ENCODE measurements around the gene SH3RF3. TPM values are rescaled to one million over a fixed set of nuclear protein-coding genes. Genes with fewer than 3 reads are reported as not detected.

SH3RF3 gene
- total RNA-seq, 1 experiment from 2014 or later, result 0.98 TPM

DNA sequence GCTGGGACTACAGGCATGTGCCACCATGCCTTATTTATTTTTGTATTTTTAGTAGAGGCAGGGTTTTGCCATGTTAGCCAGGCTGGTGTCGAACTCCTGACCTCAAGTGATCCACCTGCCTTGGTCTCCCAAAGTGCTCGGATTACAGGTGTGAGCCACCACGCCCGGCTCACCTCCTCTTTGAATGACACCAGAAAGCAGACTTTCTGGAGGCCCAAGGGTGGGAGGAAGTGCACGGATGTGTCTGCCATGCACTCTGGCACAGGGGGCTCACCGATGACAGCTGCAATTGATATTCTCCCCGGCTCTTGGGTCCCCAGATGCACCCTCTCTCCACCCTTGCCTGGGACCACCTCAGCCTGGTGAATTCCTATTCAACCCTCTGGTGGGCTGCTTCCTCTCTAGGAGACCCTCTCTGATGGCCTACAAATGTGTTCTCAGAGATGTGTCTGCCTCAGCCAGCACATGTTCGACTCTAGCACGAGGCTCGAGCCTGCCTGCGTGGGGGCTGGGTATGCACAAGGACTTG, 397.5 kb downstream of the SH3RF3 start:
- Mint-ChIP-seq H3K27ac (ENCODE audit: unreplicated experiment) (no peak overlapping the region), H3K36me3 (ENCODE audit: insufficient read depth, unreplicated experiment) (no peaks in the 10 kb centered on the region), H3K27me3 (ENCODE audit: insufficient read depth, unreplicated experiment) (no peaks in the 10 kb centered on the region), H3K4me1 (ENCODE audit: low read depth, unreplicated experiment) (peaks cover 15% of the 10 kb centered on the region), H3K9me3 (ENCODE audit: unreplicated experiment) (no peaks in the 10 kb centered on the region), H3K4me3 (ENCODE audit: unreplicated experiment) (no peak overlapping the region)
- Histone ChIP-seq H3K27me3 (replicated peaks; ENCODE audit: control insufficient read depth, insufficient read depth, low read length) (no peaks in the 10 kb centered on the region), H3K4me3 (ENCODE audit: low read depth, low read length) (no peak overlapping the region), H3K36me3 (ENCODE audit: control insufficient read depth, insufficient read depth, low read length) (no peaks in the 10 kb centered on the region), H3K9me3 (no peaks in the 10 kb centered on the region), H3K4me1 (peaks cover 27% of the 10 kb centered on the region)
- TF ChIP-seq, protein P1, sequence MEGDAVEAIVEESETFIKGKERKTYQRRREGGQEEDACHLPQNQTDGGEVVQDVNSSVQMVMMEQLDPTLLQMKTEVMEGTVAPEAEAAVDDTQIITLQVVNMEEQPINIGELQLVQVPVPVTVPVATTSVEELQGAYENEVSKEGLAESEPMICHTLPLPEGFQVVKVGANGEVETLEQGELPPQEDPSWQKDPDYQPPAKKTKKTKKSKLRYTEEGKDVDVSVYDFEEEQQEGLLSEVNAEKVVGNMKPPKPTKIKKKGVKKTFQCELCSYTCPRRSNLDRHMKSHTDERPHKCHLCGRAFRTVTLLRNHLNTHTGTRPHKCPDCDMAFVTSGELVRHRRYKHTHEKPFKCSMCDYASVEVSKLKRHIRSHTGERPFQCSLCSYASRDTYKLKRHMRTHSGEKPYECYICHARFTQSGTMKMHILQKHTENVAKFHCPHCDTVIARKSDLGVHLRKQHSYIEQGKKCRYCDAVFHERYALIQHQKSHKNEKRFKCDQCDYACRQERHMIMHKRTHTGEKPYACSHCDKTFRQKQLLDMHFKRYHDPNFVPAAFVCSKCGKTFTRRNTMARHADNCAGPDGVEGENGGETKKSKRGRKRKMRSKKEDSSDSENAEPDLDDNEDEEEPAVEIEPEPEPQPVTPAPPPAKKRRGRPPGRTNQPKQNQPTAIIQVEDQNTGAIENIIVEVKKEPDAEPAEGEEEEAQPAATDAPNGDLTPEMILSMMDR (IDR thresholded peaks at IDR 0.05; ENCODE audit: insufficient read depth in 1 of 2, low read depth in 1 of 2, low read length in 1 of 2, severe bottlenecking in 1 of 2, unreplicated experiment in 1 of 2), result no peak
- intact Hi-C loops (cut with micrococcal nuclease; ENCODE audit: unreplicated experiment), result no loop called here
- DNase-seq, result no peak
- ChIA-PET CTCF (interaction anchor here (1.5 kb wide), 1 partner anchor 136 kb away, joined by 3 read pairs; no protein-coding TSS in a partner anchor), POLR2A (no interaction called here)
- BruUV-seq (replicated peaks), result no TSS peak

DNA sequence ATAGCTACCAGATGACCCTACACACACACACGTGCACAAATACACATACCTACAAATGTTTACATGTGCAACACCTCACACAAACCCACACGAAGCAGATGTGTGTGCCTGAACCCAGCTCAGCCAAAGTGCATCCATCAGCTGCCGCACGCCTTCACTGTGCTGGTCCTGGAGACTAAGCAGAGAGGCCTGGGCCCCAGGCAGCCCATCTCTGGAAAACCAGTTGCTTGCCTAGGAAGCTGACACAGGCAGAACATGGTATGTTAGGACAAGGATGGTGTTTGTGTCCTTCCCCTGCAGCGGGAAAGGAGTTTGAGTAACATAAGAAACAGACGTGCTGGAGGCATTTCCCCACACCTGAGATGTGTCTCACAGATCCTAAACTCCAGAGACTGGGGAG, 398.1 kb downstream of the SH3RF3 start:
- TF ChIP-seq, protein P1 (IDR thresholded peaks at IDR 0.05; ENCODE audit: insufficient read depth in 1 of 2, low read depth in 1 of 2, low read length in 1 of 2, severe bottlenecking in 1 of 2, unreplicated experiment in 1 of 2), result no peak
- Mint-ChIP-seq H3K4me1 (ENCODE audit: low read depth, unreplicated experiment) (peaks cover 15% of the 10 kb centered on the region), H3K36me3 (ENCODE audit: insufficient read depth, unreplicated experiment) (no peaks in the 10 kb centered on the region), H3K9me3 (ENCODE audit: unreplicated experiment) (no peaks in the 10 kb centered on the region), H3K4me3 (ENCODE audit: unreplicated experiment) (no peak overlapping the region), H3K27me3 (ENCODE audit: insufficient read depth, unreplicated experiment) (no peaks in the 10 kb centered on the region), H3K27ac (ENCODE audit: unreplicated experiment) (no peak overlapping the region)
- POLR2A ChIA-PET, result no interaction called here
- no peak overlapping the region for H3K4me3 ChIP-seq (ENCODE audit: low read depth, low read length)
- DNase-seq, result peak in 1 of 2 experiments; percentile 28
- intact Hi-C loops (cut with micrococcal nuclease; ENCODE audit: unreplicated experiment), result no loop called here
- CTCF ChIA-PET, result interaction anchor here (1.3 kb wide), 1 partner anchor 17 kb away, joined by 6 read pairs; no protein-coding TSS in a partner anchor
- H3K9me3 ChIP-seq, result no peaks in the 10 kb centered on the region
- peaks cover 27% of the 10 kb centered on the region for H3K4me1 ChIP-seq
- H3K36me3 ChIP-seq (ENCODE audit: control insufficient read depth, insufficient read depth, low read length), result no peaks in the 10 kb centered on the region
- no peaks in the 10 kb centered on the region for H3K27me3 ChIP-seq (replicated peaks; ENCODE audit: control insufficient read depth, insufficient read depth, low read length)
- no TSS peak for BruUV-seq (replicated peaks)

DNA sequence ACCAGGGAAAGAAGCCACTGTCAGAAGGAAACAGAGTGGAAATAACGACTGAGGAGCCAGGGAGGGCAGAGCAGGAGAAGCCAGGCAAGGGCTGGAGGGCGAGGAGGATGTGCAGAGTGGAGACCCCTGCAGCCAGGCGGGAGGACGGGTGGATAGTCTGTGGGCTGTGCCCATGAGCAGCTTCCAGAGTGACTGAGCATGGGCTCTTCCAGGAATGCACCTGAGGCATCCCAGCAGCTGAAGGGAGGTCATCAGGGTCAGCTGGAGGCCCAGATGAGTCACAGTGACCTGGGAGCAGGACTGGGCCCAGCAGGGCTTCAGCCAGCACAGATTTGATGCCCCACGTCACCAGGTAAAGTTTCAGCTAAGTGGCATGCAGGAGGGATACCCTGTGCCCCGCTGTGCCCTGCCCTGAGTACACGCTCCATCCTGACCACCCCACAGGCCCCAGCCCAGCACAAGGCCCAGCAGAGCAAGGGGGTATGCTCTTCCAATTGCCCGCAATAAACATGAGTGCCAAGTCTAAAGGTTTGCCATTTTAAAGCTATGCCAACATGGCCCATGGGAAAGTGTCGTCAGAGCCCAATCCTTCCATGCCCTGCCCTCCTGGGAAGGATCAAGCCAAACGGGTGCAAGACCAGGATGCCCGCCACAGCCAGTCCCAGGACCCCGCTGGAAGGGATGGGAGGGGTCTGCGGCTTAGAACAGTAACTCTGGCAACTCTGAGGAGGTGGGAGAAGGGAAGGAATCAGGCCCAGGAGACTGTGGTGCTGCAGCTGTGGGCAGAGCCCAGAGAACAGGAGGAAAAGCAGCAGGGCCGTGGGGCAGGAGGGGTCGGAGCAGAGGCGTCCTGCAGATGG, 399.1 kb downstream of the SH3RF3 start:
- Mint-ChIP-seq H3K4me1 (ENCODE audit: low read depth, unreplicated experiment) (peaks cover 15% of the 10 kb centered on the region), H3K36me3 (ENCODE audit: insufficient read depth, unreplicated experiment) (no peaks in the 10 kb centered on the region), H3K9me3 (ENCODE audit: unreplicated experiment) (no peaks in the 10 kb centered on the region), H3K4me3 (ENCODE audit: unreplicated experiment) (no peak overlapping the region), H3K27me3 (ENCODE audit: insufficient read depth, unreplicated experiment) (no peaks in the 10 kb centered on the region), H3K27ac (ENCODE audit: unreplicated experiment) (no peak overlapping the region)
- TF ChIP-seq, protein P1 (IDR thresholded peaks at IDR 0.05; ENCODE audit: insufficient read depth in 1 of 2, low read depth in 1 of 2, low read length in 1 of 2, severe bottlenecking in 1 of 2, unreplicated experiment in 1 of 2), result no peak
- no peaks in the 10 kb centered on the region for H3K36me3 ChIP-seq (ENCODE audit: control insufficient read depth, insufficient read depth, low read length)
- DNase-seq, result peak; percentile 42 to 63
- intact Hi-C loops (cut with micrococcal nuclease; ENCODE audit: unreplicated experiment), result no loop called here
- no peaks in the 10 kb centered on the region for H3K9me3 ChIP-seq
- H3K4me3 ChIP-seq (ENCODE audit: low read depth, low read length), result no peak overlapping the region
- H3K4me1 ChIP-seq, result peaks cover 27% of the 10 kb centered on the region
- POLR2A ChIA-PET, result no interaction called here
- CTCF ChIA-PET, result interaction anchor here (0.7 to 1.3 kb wide), 2 partner anchors 18 to 183 kb away, joined by 3 to 6 read pairs; no protein-coding TSS in a partner anchor
- no TSS peak for BruUV-seq (replicated peaks)
- H3K27me3 ChIP-seq (replicated peaks; ENCODE audit: control insufficient read depth, insufficient read depth, low read length), result no peaks in the 10 kb centered on the region

Measured in Caco-2 (cell line).